SW480 (cell line): ENCODE results near the gene C5orf22.

ENCODE experiments used
- DNase-seq: peaks from one replicate; pipeline ENCODE4 v3.0.0-alpha.2; 2016; ENCODE audit warnings: low spot score

Gene C5orf22

DNA sequence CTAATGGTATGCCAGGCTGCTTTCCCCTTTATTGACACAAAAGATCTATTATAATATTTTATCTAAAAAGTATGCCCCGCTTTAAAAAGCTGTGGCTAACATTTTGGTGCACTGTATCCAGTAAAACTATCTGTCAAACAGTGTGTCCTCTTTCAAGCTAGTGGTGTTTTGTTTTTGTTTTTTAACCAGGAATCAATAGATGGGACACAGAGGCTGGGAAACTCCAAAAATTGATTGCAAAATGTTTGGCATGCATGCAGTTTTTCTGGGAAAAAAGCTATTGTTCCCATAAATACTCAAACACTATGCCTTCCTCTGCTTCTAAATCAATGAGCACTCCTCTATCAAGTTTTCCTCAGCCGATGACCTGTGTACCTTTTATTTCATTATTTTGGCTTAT, 72.5 kb downstream of the C5orf22 start:
- no peak for DNase-seq
